ENCODE results near the gene CAGE1. TPM values are rescaled to one million over a fixed set of nuclear protein-coding genes. Genes with fewer than 3 reads are reported as not detected.

CAGE1 gene
- polyA plus RNA-seq, 3 donors: not detected

DNA sequence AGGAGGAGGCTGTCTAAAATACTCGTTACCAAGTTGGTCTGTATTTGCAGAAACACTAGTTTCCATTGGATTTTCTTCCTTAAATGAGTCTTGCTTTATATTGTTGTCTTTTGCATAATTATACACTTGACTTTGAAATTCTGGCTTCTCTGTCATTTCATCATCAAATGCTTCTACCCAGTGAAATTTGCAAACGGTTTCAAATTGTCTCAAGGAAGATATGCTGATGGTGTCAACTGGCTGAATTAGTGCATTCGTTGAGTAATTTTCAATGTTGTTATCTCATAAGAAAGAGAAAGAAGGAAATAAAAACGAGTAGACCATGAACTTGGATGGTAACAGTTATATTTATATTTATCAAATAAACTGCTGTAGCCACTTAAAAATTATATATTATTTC is 10.8 kb downstream of the CAGE1 start:
- no peak overlapping the region for H3K4me2 ChIP-seq (replicated peaks; ENCODE audit: extremely low read depth, low read length, poor library complexity, severe bottlenecking)
- no peak for DNase-seq
- no peaks in the 10 kb centered on the region for H3K36me3 ChIP-seq (replicated peaks in 1 of 2; ENCODE audit: control insufficient read depth in 1 of 2, insufficient read depth in 2 of 2, low read length in 2 of 2)
- no peak overlapping the region for H3K4me3 Mint-ChIP-seq
- H4K20me1 ChIP-seq (ENCODE audit: insufficient read depth, low read length): no peaks in the 10 kb centered on the region
- TF ChIP-seq, protein P1, sequence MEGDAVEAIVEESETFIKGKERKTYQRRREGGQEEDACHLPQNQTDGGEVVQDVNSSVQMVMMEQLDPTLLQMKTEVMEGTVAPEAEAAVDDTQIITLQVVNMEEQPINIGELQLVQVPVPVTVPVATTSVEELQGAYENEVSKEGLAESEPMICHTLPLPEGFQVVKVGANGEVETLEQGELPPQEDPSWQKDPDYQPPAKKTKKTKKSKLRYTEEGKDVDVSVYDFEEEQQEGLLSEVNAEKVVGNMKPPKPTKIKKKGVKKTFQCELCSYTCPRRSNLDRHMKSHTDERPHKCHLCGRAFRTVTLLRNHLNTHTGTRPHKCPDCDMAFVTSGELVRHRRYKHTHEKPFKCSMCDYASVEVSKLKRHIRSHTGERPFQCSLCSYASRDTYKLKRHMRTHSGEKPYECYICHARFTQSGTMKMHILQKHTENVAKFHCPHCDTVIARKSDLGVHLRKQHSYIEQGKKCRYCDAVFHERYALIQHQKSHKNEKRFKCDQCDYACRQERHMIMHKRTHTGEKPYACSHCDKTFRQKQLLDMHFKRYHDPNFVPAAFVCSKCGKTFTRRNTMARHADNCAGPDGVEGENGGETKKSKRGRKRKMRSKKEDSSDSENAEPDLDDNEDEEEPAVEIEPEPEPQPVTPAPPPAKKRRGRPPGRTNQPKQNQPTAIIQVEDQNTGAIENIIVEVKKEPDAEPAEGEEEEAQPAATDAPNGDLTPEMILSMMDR (IDR thresholded peaks at IDR 0.05): no peak
- no peak overlapping the region for H3K27ac ChIP-seq (ENCODE audit: low read depth in 1 of 2, low read length in 2 of 2)
- peaks cover 8% of the 10 kb centered on the region for H3K4me1 Mint-ChIP-seq
- H3K36me3 Mint-ChIP-seq: no peaks in the 10 kb centered on the region
- H3K9me3 Mint-ChIP-seq: peaks cover 0 to 2% (median 0%) of the 10 kb centered on the region in 7 donors
- peaks cover 0 to 5% (median 2%) of the 10 kb centered on the region in 3 donors for H3K27me3 Mint-ChIP-seq (ENCODE audit: low read depth in 3 of 3)
- H3K27ac Mint-ChIP-seq: no peak overlapping the region
- no peak overlapping the region for H3K9ac ChIP-seq (ENCODE audit: insufficient read depth, low read length, poor library complexity, severe bottlenecking)
- no peaks in the 10 kb centered on the region for H3K79me2 ChIP-seq (ENCODE audit: insufficient read depth, low read length)
- H3K4me3 ChIP-seq (replicated peaks in 1 of 3; ENCODE audit: low read depth in 2 of 3, low read length in 3 of 3): no peak overlapping the region
- H3K27me3 ChIP-seq (ENCODE audit: control insufficient read depth in 2 of 2, insufficient read depth in 2 of 2, low read length in 2 of 2): no peaks in the 10 kb centered on the region
- H2AFZ ChIP-seq (ENCODE audit: insufficient read depth, low read depth, low read length, poor library complexity, severe bottlenecking): no peak overlapping the region
- H3K9me3 ChIP-seq (replicated peaks in 1 of 2; ENCODE audit: control insufficient read depth in 1 of 2, insufficient read depth in 1 of 2, low read length in 2 of 2): no peaks in the 10 kb centered on the region
- intact Hi-C loops (cut with micrococcal nuclease): no loop called here
- peaks cover 0 to 4% of the 10 kb centered on the region in 2 donors for H3K4me1 ChIP-seq (ENCODE audit: control insufficient read depth in 1 of 2, insufficient read depth in 2 of 2, low read length in 2 of 2)
- 80% methylated on average over 1 of the region's 4 CpGs for WGBS (ENCODE audit: insufficient coverage)

DNA sequence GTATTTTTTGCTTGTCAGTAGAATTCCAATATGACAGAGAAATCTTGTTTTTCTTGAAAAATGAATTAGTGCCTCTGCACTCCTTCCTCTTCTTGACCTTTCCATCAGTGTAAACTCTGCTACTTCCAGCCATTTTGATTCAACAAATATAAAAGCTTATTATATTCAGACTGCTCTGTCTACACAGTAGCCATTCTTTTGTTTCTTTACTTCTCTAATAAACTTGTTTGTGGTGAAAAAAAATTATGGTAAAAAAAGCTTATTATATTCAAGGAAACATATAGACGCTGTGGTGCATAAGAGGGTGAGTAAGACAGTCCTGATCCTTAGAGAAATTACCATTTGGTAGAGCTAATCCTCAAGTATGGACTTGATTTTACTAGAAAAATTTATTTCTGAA is 11.6 kb downstream of the CAGE1 start:
- Mint-ChIP-seq H3K36me3 (no peaks in the 10 kb centered on the region), H3K4me1 (peaks cover 12% of the 10 kb centered on the region), H3K9me3 (peaks cover 0 to 2% (median 0%) of the 10 kb centered on the region in 7 donors), H3K4me3 (no peak overlapping the region), H3K27me3 (ENCODE audit: low read depth in 3 of 3) (peaks cover 0 to 5% (median 2%) of the 10 kb centered on the region in 3 donors), H3K27ac (no peak overlapping the region)
- H3K4me1 ChIP-seq (ENCODE audit: control insufficient read depth in 1 of 2, insufficient read depth in 2 of 2, low read length in 2 of 2): peaks cover 0 to 6% of the 10 kb centered on the region in 2 donors
- H3K4me2 ChIP-seq (replicated peaks; ENCODE audit: extremely low read depth, low read length, poor library complexity, severe bottlenecking): no peak overlapping the region
- H3K4me3 ChIP-seq (replicated peaks in 1 of 3; ENCODE audit: low read depth in 2 of 3, low read length in 3 of 3): no peak overlapping the region
- no peak overlapping the region for H3K27ac ChIP-seq (ENCODE audit: low read depth in 1 of 2, low read length in 2 of 2)
- no peak overlapping the region for H2AFZ ChIP-seq (ENCODE audit: insufficient read depth, low read depth, low read length, poor library complexity, severe bottlenecking)
- no peak overlapping the region for H3K9ac ChIP-seq (ENCODE audit: insufficient read depth, low read length, poor library complexity, severe bottlenecking)
- TF ChIP-seq, protein P1 (IDR thresholded peaks at IDR 0.05): no peak
- no peak for DNase-seq
- no peaks in the 10 kb centered on the region for H3K9me3 ChIP-seq (replicated peaks in 1 of 2; ENCODE audit: control insufficient read depth in 1 of 2, insufficient read depth in 1 of 2, low read length in 2 of 2)
- no peaks in the 10 kb centered on the region for H3K36me3 ChIP-seq (replicated peaks in 1 of 2; ENCODE audit: control insufficient read depth in 1 of 2, insufficient read depth in 2 of 2, low read length in 2 of 2)
- no CpG with 5 or more reads among the region's 1 CpG for WGBS (ENCODE audit: insufficient coverage)
- H4K20me1 ChIP-seq (ENCODE audit: insufficient read depth, low read length): no peaks in the 10 kb centered on the region
- H3K79me2 ChIP-seq (ENCODE audit: insufficient read depth, low read length): no peaks in the 10 kb centered on the region
- intact Hi-C loops (cut with micrococcal nuclease): no loop called here
- no peaks in the 10 kb centered on the region for H3K27me3 ChIP-seq (ENCODE audit: control insufficient read depth in 2 of 2, insufficient read depth in 2 of 2, low read length in 2 of 2)

Measured in CD14-positive monocyte (primary cell).